ENCODE measurements around the gene BAK1.

Gene BAK1

GRCh38 chr6:33584700-33585402 lies 4.8 kb upstream of the BAK1 start:
- no peaks in the 10 kb centered on the region for H3K9me2 ChIP-seq (replicated peaks; ENCODE audit: control insufficient read depth, low read length)
- peaks cover under 1% of the 10 kb centered on the region for H3K36me3 ChIP-seq (ENCODE audit: control insufficient read depth, low read length)
- H3K4me2 ChIP-seq (ENCODE audit: low read length) = peak overlapping the region; percentile 63
- peaks cover 2% of the 10 kb centered on the region for H3K79me2 ChIP-seq (ENCODE audit: control insufficient read depth, low read length)
- no peak overlapping the region for H3K27ac ChIP-seq (ENCODE audit: low read depth, low read length)
- H3K27me3 ChIP-seq (ENCODE audit: control insufficient read depth, low read length) = no peaks in the 10 kb centered on the region
- no peaks in the 10 kb centered on the region for H3K9me3 ChIP-seq (ENCODE audit: control insufficient read depth, insufficient read depth, low read length)
- H4K20me1 ChIP-seq (ENCODE audit: control insufficient read depth, insufficient read depth, low read depth, low read length) = no peaks in the 10 kb centered on the region
- no peak for TF ChIP-seq EZH2phosphoT487 (IDR thresholded peaks at IDR 0.05; ENCODE audit: borderline replicate concordance, low read length)
- TF ChIP-seq, protein P1, sequence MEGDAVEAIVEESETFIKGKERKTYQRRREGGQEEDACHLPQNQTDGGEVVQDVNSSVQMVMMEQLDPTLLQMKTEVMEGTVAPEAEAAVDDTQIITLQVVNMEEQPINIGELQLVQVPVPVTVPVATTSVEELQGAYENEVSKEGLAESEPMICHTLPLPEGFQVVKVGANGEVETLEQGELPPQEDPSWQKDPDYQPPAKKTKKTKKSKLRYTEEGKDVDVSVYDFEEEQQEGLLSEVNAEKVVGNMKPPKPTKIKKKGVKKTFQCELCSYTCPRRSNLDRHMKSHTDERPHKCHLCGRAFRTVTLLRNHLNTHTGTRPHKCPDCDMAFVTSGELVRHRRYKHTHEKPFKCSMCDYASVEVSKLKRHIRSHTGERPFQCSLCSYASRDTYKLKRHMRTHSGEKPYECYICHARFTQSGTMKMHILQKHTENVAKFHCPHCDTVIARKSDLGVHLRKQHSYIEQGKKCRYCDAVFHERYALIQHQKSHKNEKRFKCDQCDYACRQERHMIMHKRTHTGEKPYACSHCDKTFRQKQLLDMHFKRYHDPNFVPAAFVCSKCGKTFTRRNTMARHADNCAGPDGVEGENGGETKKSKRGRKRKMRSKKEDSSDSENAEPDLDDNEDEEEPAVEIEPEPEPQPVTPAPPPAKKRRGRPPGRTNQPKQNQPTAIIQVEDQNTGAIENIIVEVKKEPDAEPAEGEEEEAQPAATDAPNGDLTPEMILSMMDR (IDR thresholded peaks at IDR 0.05; ENCODE audit: low read depth, low read length, poor library complexity, severe bottlenecking) = no peak
- no peaks in the 10 kb centered on the region for H3F3A ChIP-seq (ENCODE audit: control insufficient read depth, insufficient read depth)
- H3K4me3 ChIP-seq (ENCODE audit: low read length) = peak overlapping the region; percentile 57
- peaks cover 30% of the 10 kb centered on the region for H3K4me1 ChIP-seq (ENCODE audit: control insufficient read depth, low read length)

GRCh38 chr6:33583591-33584155 lies 3.6 kb upstream of the BAK1 start:
- H3K4me1 ChIP-seq (ENCODE audit: control insufficient read depth, low read length) = peaks cover 31% of the 10 kb centered on the region
- H4K20me1 ChIP-seq (ENCODE audit: control insufficient read depth, insufficient read depth, low read depth, low read length) = no peaks in the 10 kb centered on the region
- no peaks in the 10 kb centered on the region for H3K9me3 ChIP-seq (ENCODE audit: control insufficient read depth, insufficient read depth, low read length)
- no peaks in the 10 kb centered on the region for H3K9me2 ChIP-seq (replicated peaks; ENCODE audit: control insufficient read depth, low read length)
- TF ChIP-seq EZH2phosphoT487 (IDR thresholded peaks at IDR 0.05; ENCODE audit: borderline replicate concordance, low read length) = no peak
- TF ChIP-seq, protein P1 (IDR thresholded peaks at IDR 0.05; ENCODE audit: low read depth, low read length, poor library complexity, severe bottlenecking) = peak; percentile 45
- peaks cover 7% of the 10 kb centered on the region for H3K36me3 ChIP-seq (ENCODE audit: control insufficient read depth, low read length)
- no peak overlapping the region for H3K4me2 ChIP-seq (ENCODE audit: low read length)
- no peaks in the 10 kb centered on the region for H3K27me3 ChIP-seq (ENCODE audit: control insufficient read depth, low read length)
- peaks cover 14% of the 10 kb centered on the region for H3K79me2 ChIP-seq (ENCODE audit: control insufficient read depth, low read length)
- no peak overlapping the region for H3K4me3 ChIP-seq (ENCODE audit: low read length)
- H3K27ac ChIP-seq (ENCODE audit: low read depth, low read length) = no peak overlapping the region
- H3F3A ChIP-seq (ENCODE audit: control insufficient read depth, insufficient read depth) = no peaks in the 10 kb centered on the region

DNA sequence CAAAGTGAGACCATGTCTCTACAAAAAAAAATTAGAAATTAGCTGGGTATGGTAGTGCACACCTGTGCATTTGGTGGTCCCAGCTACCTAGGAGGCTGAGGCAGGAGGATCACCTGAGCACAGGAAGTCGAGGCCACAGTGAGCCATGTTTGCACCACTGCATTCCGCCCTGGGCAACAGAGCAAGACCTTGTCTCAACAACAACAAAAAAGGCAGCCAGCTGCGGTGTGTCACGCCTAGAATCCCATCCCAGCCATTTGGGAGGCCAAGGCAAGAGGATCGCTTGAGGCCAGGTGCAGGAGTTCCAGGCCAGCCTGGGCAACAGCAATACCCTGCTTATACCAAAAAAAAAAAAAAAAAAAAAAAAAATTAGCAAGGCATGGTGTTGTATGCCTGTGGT lies 1.1 kb upstream of the BAK1 start:
- Histone ChIP-seq H3F3A (ENCODE audit: control insufficient read depth, insufficient read depth) (no peaks in the 10 kb centered on the region), H3K36me3 (ENCODE audit: control insufficient read depth, low read length) (peaks cover 19% of the 10 kb centered on the region)

More for the DNA sequence above, 1.1 kb upstream of the BAK1 start:
- TF ChIP-seq EZH2phosphoT487 (IDR thresholded peaks at IDR 0.05; ENCODE audit: borderline replicate concordance, low read length) = no peak
- TF ChIP-seq, protein P1 (IDR thresholded peaks at IDR 0.05; ENCODE audit: low read depth, low read length, poor library complexity, severe bottlenecking) = no peak
- H3K27me3 ChIP-seq (ENCODE audit: control insufficient read depth, low read length) = no peaks in the 10 kb centered on the region
- no peaks in the 10 kb centered on the region for H4K20me1 ChIP-seq (ENCODE audit: control insufficient read depth, insufficient read depth, low read depth, low read length)
- peaks cover 44% of the 10 kb centered on the region for H3K4me1 ChIP-seq (ENCODE audit: control insufficient read depth, low read length)
- H3K79me2 ChIP-seq (ENCODE audit: control insufficient read depth, low read length) = peaks cover 22% of the 10 kb centered on the region
- H3K4me3 ChIP-seq (ENCODE audit: low read length) = no peak overlapping the region
- no peaks in the 10 kb centered on the region for H3K9me3 ChIP-seq (ENCODE audit: control insufficient read depth, insufficient read depth, low read length)
- no peaks in the 10 kb centered on the region for H3K9me2 ChIP-seq (replicated peaks; ENCODE audit: control insufficient read depth, low read length)
- no peak overlapping the region for H3K27ac ChIP-seq (ENCODE audit: low read depth, low read length)
- no peak overlapping the region for H3K4me2 ChIP-seq (ENCODE audit: low read length)
